Gastroesophageal sphincter (tissue), 4 donors: ENCODE data around the gene A3GALT2. TPM values are rescaled to one million over a fixed set of nuclear protein-coding genes. Genes with fewer than 3 reads are reported as not detected.
A peak's percentile ranks its signal among the peaks of the same experiment; 100 is the strongest.

Experiments used
- ATAC-seq: fragments of 150-250 bp; one replicate; pipeline ENCODE4 v1.9.1; 2016; ENCODE audit warnings: mild to moderate bottlenecking, moderate library complexity
- H3K27ac ChIP-seq, 4 donors: fragments of 200-600 bp; sonication (generic) in 3 of 4; 1 replicate in 3 of 4; 2 replicates in 1 of 4; pipeline ENCODE4 v1.5.1; 2016 to 2019
- H3K27me3 ChIP-seq: fragments of 200-600 bp; sonication (generic); one replicate; pipeline ENCODE4 v1.5.1; 2019
- H3K36me3 ChIP-seq, 2 donors: fragments of 200-600 bp; sonication (generic); one replicate each; pipeline ENCODE4 v1.5.1; 2019; ENCODE audit warnings: control low read depth in 1 of 2
- H3K4me1 ChIP-seq, 3 donors: fragments of 200-600 bp; sonication (generic); 1 replicate in 2 of 3; 2 replicates in 1 of 3; pipeline ENCODE4 v1.5.1; 2016 to 2019; ENCODE audit warnings: control low read depth in 2 of 3
- H3K4me3 ChIP-seq, 2 donors: fragments of 200-600 bp; sonication (generic); one replicate each; pipeline ENCODE4 v1.5.1; 2019; ENCODE audit warnings: mild to moderate bottlenecking in 1 of 2, moderate library complexity in 1 of 2
- H3K9me3 ChIP-seq, 3 donors: fragments of 200-600 bp; sonication (generic); one replicate each; pipeline ENCODE4 v1.5.1; 2017 to 2019; ENCODE audit warnings: control low read depth in 2 of 3
- CTCF ChIP-seq, 4 experiments: fragments of 200-600 bp in 2 of 4; fragments of 450-650 bp in 2 of 4; sonication (generic) in 1 of 4; IDR thresholded peaks; one replicate each; pipeline ENCODE4 v1.5.1; 2017 to 2019; ENCODE audit warnings: antibody characterized with exemption in 4 of 4, mild to moderate bottlenecking in 2 of 4, moderate library complexity in 2 of 4
- EP300 ChIP-seq: sonication (generic); formaldehyde crosslinking; IDR thresholded peaks from one replicate; pipeline ENCODE4 v1.6.1; 2017; ENCODE audit warnings: antibody characterized with exemption, mild to moderate bottlenecking
- POLR2A ChIP-seq, 2 donors: fragments of 450-650 bp; IDR thresholded peaks; one replicate each; pipeline ENCODE4 v1.6.1; 2017; ENCODE audit warnings: antibody characterized with exemption in 2 of 2, mild to moderate bottlenecking in 2 of 2, moderate library complexity in 1 of 2
- POLR2AphosphoS5 ChIP-seq: sonication (generic); formaldehyde crosslinking; IDR thresholded peaks from one replicate; pipeline ENCODE4 v1.6.1; 2017; ENCODE audit warnings: antibody characterized with exemption
- WGBS, 2 donors: methylation state at CpG; one replicate each; pipeline ENCODE4 v1.1.5; 2018; ENCODE audit warnings: low coverage in 1 of 2; 5-methylcytosine and 5-hydroxymethylcytosine counted together
- total RNA-seq, 4 donors: library from RNA; depleted of rRNA; stranded (reverse); fragments of >200 nt; gene quantifications; one replicate each; pipeline ENCODE4 v1.1.0, GENCODE V29; 2016

The A3GALT2 gene
- total RNA-seq, 4 donors from 2014 or later, result 0.67 TPM; not detected in 3

GRCh38 chr1:33270808-33271465, 50.0 kb downstream of the A3GALT2 start:
- 66 to 70% methylated on average over 6 of the region's 7 CpGs for WGBS, 2 donors
- Histone ChIP-seq H3K27ac (no peak overlapping the region), H3K4me1 (peaks cover 0 to 58% (median 25%) of the 10 kb centered on the region in 3 donors), H3K9me3 (no peaks in the 10 kb centered on the region), H3K36me3 (peaks cover 0 to 29% of the 10 kb centered on the region in 2 donors), H3K4me3 (no peak overlapping the region), H3K27me3 (no peaks in the 10 kb centered on the region)
- TF ChIP-seq POLR2A (IDR thresholded peaks at IDR 0.05) (no peak), CTCF (IDR thresholded peaks at IDR 0.05) (no peak), EP300 (no peak), POLR2AphosphoS5 (no peak)
- ATAC-seq, result no peak

DNA sequence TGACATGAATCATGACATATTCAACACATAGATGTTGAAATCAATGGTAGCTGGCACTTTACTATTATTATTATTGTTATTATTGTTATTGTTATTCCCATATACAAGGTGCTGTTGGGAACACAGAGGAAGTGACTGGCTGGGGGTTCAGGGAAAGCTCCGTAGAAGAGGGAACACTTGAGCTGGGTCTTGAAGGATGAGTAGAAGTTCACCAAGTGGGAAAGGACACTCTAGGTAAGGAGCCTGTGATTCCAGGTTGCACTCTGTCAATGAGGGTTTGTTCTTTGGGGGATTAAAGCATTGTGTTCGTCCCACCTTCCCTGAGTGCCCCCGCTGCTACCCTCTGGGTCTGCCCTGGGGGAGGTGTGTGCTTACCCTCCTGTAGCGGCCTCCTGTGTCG, 50.5 kb downstream of the A3GALT2 start:
- no peak for ATAC-seq
- H3K4me3 ChIP-seq, result no peak overlapping the region
- no peaks in the 10 kb centered on the region for H3K9me3 ChIP-seq
- H3K27me3 ChIP-seq, result no peaks in the 10 kb centered on the region
- TF ChIP-seq POLR2A (IDR thresholded peaks at IDR 0.05), result no peak
- H3K36me3 ChIP-seq, result peaks cover 0 to 25% of the 10 kb centered on the region in 2 donors
- WGBS, 2 donors, result 80 to 87% methylated on average over 3 of the region's 5 CpGs
- no peak overlapping the region for H3K27ac ChIP-seq
- H3K4me1 ChIP-seq, result peaks cover 0 to 64% (median 26%) of the 10 kb centered on the region in 3 donors

DNA sequence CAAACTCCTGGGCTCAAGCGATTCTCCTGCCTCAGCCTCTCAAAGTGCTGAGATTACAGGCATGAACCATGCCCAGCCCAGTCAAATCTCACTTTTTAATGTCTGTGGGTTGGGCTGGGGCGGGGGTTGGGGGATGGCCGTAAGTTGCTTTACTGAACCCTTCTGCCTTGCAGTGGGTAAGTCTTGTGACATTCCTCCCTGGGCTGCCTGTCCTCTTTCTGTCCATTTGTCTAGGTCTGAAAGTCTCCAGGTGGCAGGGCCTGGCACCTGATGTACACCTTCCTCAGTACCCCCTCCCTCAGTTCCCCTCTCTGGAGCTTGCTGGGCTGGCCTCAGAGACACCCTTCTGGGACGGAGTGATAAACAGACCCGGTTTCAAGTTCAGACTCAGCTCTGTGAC, 51.3 kb downstream of the A3GALT2 start:
- TF ChIP-seq POLR2A (IDR thresholded peaks at IDR 0.05), result no peak
- no peak for TF ChIP-seq CTCF (IDR thresholded peaks at IDR 0.05)
- no peak for TF ChIP-seq POLR2AphosphoS5
- no peak for TF ChIP-seq EP300
- H3K27me3 ChIP-seq, result no peaks in the 10 kb centered on the region
- 60 to 80% methylated on average over 1 of the region's 5 CpGs for WGBS, 2 donors
- H3K27ac ChIP-seq, result peak overlapping the region in 3 of 4 donors; percentile 49 to 70 (median 62)
- H3K9me3 ChIP-seq, result no peaks in the 10 kb centered on the region
- H3K4me3 ChIP-seq, result no peak overlapping the region
- ATAC-seq, result peak; percentile 7
- peaks cover 0 to 71% (median 28%) of the 10 kb centered on the region in 3 donors for H3K4me1 ChIP-seq
- H3K36me3 ChIP-seq, result peaks cover 0 to 20% of the 10 kb centered on the region in 2 donors

DNA sequence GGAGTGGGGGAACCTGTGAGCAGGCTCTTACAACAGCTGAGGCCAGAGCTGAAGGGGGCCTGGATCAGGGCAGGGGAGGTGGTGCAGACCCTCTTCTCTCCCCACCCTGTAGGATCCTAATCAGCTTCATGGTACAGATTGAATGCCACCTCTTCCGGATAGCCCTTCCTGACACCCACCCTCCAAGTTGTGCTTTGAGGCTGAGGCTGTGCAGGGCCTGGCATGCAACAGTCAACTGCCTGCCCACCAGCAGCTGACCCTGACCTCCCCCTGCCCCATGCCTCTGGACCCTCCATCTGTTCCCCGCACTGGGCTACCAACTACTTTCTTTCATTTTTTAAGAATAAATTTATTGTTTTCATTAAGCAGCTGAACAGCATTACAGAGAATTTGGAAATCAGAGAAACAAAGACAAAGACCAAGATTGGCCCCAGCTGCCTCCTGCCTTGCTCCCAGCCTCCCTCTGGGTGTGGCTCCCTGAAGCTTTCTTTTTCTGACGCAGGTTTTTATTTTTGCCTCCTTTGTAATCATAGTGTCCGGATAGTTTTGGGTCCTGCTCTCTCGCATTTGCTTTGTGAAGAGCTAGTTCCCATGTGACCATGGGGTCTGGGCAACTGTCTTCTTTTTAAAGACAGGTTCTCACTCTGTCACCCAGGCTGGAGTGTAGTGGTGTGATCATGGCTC, 51.8 kb downstream of the A3GALT2 start:
- no peaks in the 10 kb centered on the region for H3K9me3 ChIP-seq
- ATAC-seq, result peak; percentile 58
- H3K36me3 ChIP-seq, result peaks cover 0 to 20% of the 10 kb centered on the region in 2 donors
- H3K4me3 ChIP-seq, result no peak overlapping the region
- peaks cover 0 to 77% (median 29%) of the 10 kb centered on the region in 3 donors for H3K4me1 ChIP-seq
- peak overlapping the region in 3 of 4 donors; percentile 62 to 70 (median 63) for H3K27ac ChIP-seq
- H3K27me3 ChIP-seq, result no peaks in the 10 kb centered on the region
- 46 to 66% methylated on average over 4 to 5 of the region's 5 CpGs for WGBS, 2 donors
- TF ChIP-seq EP300 (no peak), POLR2AphosphoS5 (no peak), POLR2A (IDR thresholded peaks at IDR 0.05) (no peak), CTCF (IDR thresholded peaks at IDR 0.05) (no peak)

GRCh38 chr1:33268457-33268856, 52.4 kb downstream of the A3GALT2 start:
- Histone ChIP-seq H3K4me3 (no peak overlapping the region), H3K36me3 (peaks cover 0 to 20% of the 10 kb centered on the region in 2 donors), H3K4me1 (peaks cover 0 to 83% (median 33%) of the 10 kb centered on the region in 3 donors), H3K27me3 (no peaks in the 10 kb centered on the region), H3K9me3 (no peaks in the 10 kb centered on the region), H3K27ac (peak overlapping the region in 3 of 4 donors; percentile 62 to 70 (median 63))
- TF ChIP-seq POLR2A (IDR thresholded peaks at IDR 0.05) (no peak), EP300 (no peak), POLR2AphosphoS5 (no peak), CTCF (IDR thresholded peaks at IDR 0.05) (no peak)
- 60 to 100% methylated on average over 1 to 2 of the region's 2 CpGs for WGBS, 2 donors
- ATAC-seq, result no peak
